LNCAP (cell line): Measurements from ENCODE around the gene ZNF433.

ENCODE experiments used
- CTCF ChIP-seq: fragments of 450-650 bp; IDR thresholded peaks from 2 replicates; pipeline ENCODE4 v1.5.1; 2017; ENCODE audit warnings: mild to moderate bottlenecking

ZNF433 gene

GRCh38 chr19:12035220-12036172 lies at the start of gene ZNF433:
TSS of gene ZNF433 (minus strand) at chr19:12035679. CDS start at chr19:12035539, 140 bp downstream.
- TF ChIP-seq CTCF, result no peak

GRCh38 chr19:12077375-12077774 lies 41.9 kb upstream of the ZNF433 start:
- no peak for TF ChIP-seq CTCF

GRCh38 chr19:12075538-12076139 lies 40.2 kb upstream of the ZNF433 start:
- TF ChIP-seq CTCF, result no peak

- no peak for TF ChIP-seq CTCF
Measured at GRCh38 chr19:12064590-12065538, 29.4 kb upstream of the ZNF433 start, which contains the start of gene ZNF844. TSS of gene ZNF844 (plus strand) at chr19:12064731. CDS start at chr19:12064874, 143 bp downstream.

- TF ChIP-seq CTCF, result no peak
Measured at GRCh38 chr19:12055784-12056183, 20.3 kb upstream of the ZNF433 start.

GRCh38 chr19:12052497-12053169 lies 17.2 kb upstream of the ZNF433 start, which contains the start of gene ZNF878:
TSS of gene ZNF878 (minus strand) at chr19:12052961. CDS start at chr19:12052801, 160 bp downstream.
- no peak for TF ChIP-seq CTCF
